ENCODE data around the gene MINDY4.

DNA sequence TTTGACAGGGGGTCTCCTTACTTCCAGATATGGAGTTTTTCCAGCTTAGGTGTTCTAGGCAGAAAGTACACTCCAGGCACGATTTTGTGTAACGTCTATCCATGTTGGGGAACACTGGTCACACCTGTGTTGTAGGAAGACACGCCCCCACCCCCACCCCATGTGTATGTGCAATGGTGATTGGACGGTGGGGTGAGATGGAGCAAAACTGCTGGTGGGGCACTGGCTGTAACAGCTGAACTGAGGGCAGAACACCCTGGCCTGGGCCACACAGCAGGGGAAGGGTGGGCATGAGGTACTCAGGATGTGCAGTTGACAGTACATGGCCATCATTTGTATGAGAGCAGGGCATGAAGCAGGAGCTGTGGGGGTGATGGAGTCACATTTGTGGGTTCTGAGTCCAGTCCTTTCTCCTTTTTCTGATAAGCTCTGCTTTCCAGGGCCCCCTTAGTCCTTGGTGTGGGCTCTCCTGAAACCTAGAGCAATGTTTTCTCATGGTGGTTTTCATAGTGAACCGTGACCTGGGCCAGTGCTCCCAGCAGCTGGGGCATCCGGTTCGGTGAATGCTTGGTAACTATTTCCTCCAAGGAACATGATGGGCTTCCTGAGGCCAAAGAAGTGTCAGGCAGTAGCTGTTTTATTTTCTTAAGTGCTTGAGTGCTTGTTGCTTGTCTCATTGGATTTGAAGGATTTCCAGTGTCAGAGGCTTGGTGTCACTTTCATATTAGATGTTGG lies 77.1 kb downstream of the MINDY4 start:
- TF ChIP-seq CTCF (IDR thresholded peaks at IDR 0.05) (no peak), EZH2 (IDR thresholded peaks at IDR 0.05; ENCODE audit: borderline replicate concordance, insufficient read depth, low read depth, low read length, poor library complexity, severe bottlenecking) (no peak)
